ENCODE measurements around the gene S100Z. TPM values are rescaled to one million over a fixed set of nuclear protein-coding genes. Genes with fewer than 3 reads are reported as not detected.
"Not testable (repeated sequence)": the region's sequence is repeated elsewhere in the genome, so short reads cannot be mapped to it uniquely, and the experiment has no call there.

The S100Z gene
- total RNA-seq, 6 experiments from 2014 or later: 0.43 TPM; not detected in 5

GRCh38 chr5:76809141-76809540 lies 40.7 kb upstream of the S100Z start:
- intact Hi-C loops (cut with DNase I): no loop called here
- Histone ChIP-seq H3K4me1 (no peaks in the 10 kb centered on the region), H3K36me3 (no peaks in the 10 kb centered on the region), H3K9me3 (no peaks in the 10 kb centered on the region), H3K4me3 (no peak overlapping the region), H3K27ac (no peak overlapping the region), H3K27me3 (no peaks in the 10 kb centered on the region)
- TF ChIP-seq POLR2A (IDR thresholded peaks at IDR 0.05): no peak
- TF ChIP-seq, protein P1, sequence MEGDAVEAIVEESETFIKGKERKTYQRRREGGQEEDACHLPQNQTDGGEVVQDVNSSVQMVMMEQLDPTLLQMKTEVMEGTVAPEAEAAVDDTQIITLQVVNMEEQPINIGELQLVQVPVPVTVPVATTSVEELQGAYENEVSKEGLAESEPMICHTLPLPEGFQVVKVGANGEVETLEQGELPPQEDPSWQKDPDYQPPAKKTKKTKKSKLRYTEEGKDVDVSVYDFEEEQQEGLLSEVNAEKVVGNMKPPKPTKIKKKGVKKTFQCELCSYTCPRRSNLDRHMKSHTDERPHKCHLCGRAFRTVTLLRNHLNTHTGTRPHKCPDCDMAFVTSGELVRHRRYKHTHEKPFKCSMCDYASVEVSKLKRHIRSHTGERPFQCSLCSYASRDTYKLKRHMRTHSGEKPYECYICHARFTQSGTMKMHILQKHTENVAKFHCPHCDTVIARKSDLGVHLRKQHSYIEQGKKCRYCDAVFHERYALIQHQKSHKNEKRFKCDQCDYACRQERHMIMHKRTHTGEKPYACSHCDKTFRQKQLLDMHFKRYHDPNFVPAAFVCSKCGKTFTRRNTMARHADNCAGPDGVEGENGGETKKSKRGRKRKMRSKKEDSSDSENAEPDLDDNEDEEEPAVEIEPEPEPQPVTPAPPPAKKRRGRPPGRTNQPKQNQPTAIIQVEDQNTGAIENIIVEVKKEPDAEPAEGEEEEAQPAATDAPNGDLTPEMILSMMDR (IDR thresholded peaks at IDR 0.05): no peak
- ATAC-seq (no peak), DNase-seq (no peak)
- 77% methylated on average over 2 of the region's 4 CpGs for WGBS (ENCODE audit: insufficient coverage, low coverage, low lambda C conversion rate, missing lambda C conversion rate)

DNA sequence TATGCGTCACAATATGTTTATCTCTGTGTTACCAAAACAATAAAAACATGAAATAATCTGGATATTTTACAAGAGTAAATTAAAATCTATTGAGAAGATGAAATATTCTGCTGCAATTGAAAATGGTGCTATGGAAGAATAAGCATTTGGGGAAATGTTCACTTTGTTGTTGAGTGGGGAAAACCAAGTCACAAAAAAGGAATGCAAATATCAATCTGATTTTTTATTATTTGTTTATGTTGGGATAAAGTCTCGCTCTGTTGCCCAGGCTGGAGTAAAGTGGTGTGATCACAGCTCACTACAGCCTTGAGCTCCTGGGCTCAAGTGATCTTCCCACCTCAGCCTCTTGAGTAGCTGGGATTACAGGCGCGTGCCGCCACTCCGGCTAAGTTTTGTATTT lies 39.6 kb upstream of the S100Z start:
- Histone ChIP-seq H3K4me1 (no peaks in the 10 kb centered on the region), H3K9me3 (no peaks in the 10 kb centered on the region), H3K4me3 (no peak overlapping the region), H3K36me3 (no peaks in the 10 kb centered on the region), H3K27ac (no peak overlapping the region), H3K27me3 (no peaks in the 10 kb centered on the region)
- TF ChIP-seq POLR2A (IDR thresholded peaks at IDR 0.05): no peak
- TF ChIP-seq, protein P1 (IDR thresholded peaks at IDR 0.05): no peak
- 92% methylated on average over 6 of the region's 6 CpGs for WGBS (ENCODE audit: insufficient coverage, low coverage, low lambda C conversion rate, missing lambda C conversion rate)
- ATAC-seq (no peak), DNase-seq (no peak)
- intact Hi-C loops (cut with DNase I): no loop called here

GRCh38 chr5:76811214-76811613 lies 38.6 kb upstream of the S100Z start:
- WGBS (ENCODE audit: insufficient coverage, low coverage, low lambda C conversion rate, missing lambda C conversion rate): 100% methylated on average over 5 of the region's 5 CpGs
- DNase-seq: no peak
- intact Hi-C loops (cut with DNase I): no loop called here
- Histone ChIP-seq H3K36me3 (no peaks in the 10 kb centered on the region), H3K4me1 (no peaks in the 10 kb centered on the region), H3K9me3 (no peaks in the 10 kb centered on the region), H3K27me3 (no peaks in the 10 kb centered on the region), H3K27ac (no peak overlapping the region), H3K4me3 (no peak overlapping the region)
- no peak for ATAC-seq
- no peak for TF ChIP-seq POLR2A (IDR thresholded peaks at IDR 0.05)
- TF ChIP-seq, protein P1 (IDR thresholded peaks at IDR 0.05): no peak

DNA sequence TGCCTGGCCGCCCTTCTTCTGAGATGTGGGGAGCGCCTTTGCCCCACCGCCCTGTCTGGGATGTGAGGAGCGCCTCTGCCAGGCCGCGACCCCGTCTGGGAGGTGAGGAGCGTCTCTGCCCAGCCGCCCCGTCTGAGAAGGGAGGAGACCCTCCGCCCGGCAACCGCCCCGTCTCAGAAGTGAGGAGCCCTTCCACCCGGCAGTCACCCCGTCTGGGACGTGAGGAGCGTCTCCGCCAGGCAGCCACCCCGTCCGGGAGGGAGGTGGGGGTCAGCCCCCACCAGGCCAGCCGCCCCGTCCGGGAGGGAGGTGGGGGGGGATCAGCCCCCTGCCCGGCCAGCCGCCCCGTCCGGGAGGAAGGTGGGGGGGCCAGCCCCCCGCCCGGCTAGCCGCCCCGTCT lies 37.6 kb upstream of the S100Z start:
- H3K27ac ChIP-seq; intact Hi-C loops (cut with DNase I); ATAC-seq; DNase-seq; H3K27me3 ChIP-seq; H3K4me1 ChIP-seq; H3K36me3 ChIP-seq; H3K9me3 ChIP-seq; H3K4me3 ChIP-seq: not testable (repeated sequence)
- no CpG with 5 or more reads among the region's 32 CpGs for WGBS (ENCODE audit: insufficient coverage, low coverage, low lambda C conversion rate, missing lambda C conversion rate)

DNA sequence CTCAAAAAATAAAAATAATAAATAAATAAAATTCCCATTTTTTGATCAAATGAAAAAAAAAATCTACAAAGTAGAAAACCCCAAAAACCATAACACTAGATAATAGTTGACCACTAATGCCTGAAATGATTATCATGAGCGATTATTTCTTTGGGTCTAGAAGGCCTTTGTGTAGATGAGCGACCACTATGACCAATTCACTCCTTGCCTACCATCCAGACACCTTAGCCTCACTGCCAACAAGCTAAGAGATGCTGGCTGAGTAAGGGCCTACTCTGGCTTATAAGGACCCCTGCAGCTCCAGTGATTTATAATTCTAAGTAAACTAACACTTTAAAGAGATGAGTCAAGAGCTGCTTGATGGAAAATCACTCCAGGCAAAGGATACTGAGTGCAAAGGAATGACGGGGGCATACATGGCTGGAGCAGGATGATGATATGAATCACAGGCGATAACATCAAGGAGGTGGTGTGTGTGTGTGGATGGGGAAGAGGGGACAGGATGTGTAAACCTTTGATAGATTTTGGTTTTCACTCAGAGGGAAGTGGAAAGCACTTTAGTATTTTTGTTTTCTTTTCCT lies 35.7 kb upstream of the S100Z start:
- ATAC-seq (no peak), DNase-seq (no peak)
- Histone ChIP-seq H3K4me3 (no peak overlapping the region), H3K9me3 (no peaks in the 10 kb centered on the region), H3K4me1 (peaks cover 0 to 6% (median 0%) of the 10 kb centered on the region in 4 donors), H3K27ac (no peak overlapping the region), H3K36me3 (no peaks in the 10 kb centered on the region), H3K27me3 (no peaks in the 10 kb centered on the region)
- intact Hi-C loops (cut with DNase I): no loop called here
- 90% methylated on average over 4 of the region's 4 CpGs for WGBS (ENCODE audit: insufficient coverage, low coverage, low lambda C conversion rate, missing lambda C conversion rate)
- TF ChIP-seq POLR2A (IDR thresholded peaks at IDR 0.05): no peak
- TF ChIP-seq, protein P1 (IDR thresholded peaks at IDR 0.05): no peak
